Breast epithelium (tissue), 3 donors: ENCODE data around the gene ZNF529.

Experiments
- POLR2A ChIP-seq: fragments of 450-650 bp; IDR thresholded peaks from one replicate; pipeline ENCODE4 v1.6.1; 2016; ENCODE audit warnings: antibody characterized with exemption, mild to moderate bottlenecking, moderate library complexity
- TF ChIP-seq, protein P1 (sequence below), 3 donors: fragments of 450-650 bp; IDR thresholded peaks; one replicate each; pipeline ENCODE4 v1.5.1; 2016 to 2017; ENCODE audit warnings: antibody characterized with exemption in 3 of 3, mild to moderate bottlenecking in 3 of 3, moderate library complexity in 3 of 3

DNA sequence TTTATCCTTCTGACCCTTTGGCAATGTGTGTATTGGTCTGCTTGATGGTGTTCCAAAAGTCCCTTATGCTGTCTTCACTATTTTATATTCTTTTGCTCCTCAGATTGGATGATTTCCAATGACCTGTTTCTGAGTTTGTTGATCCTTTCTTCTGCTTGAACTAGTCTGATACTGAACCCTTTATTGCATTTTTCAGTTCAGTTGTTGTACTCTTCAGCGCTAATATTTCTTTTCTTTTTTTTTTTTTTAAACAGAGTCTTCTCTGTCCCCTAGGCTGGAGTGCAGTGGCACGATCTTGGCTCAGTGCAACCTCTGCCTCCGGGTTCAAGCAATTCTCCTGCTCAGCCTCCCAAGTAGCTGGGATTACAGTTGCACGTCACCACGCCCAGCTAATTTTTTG, 71.1 kb downstream of the ZNF529 start:
- TF ChIP-seq POLR2A = no peak
- TF ChIP-seq, protein P1, sequence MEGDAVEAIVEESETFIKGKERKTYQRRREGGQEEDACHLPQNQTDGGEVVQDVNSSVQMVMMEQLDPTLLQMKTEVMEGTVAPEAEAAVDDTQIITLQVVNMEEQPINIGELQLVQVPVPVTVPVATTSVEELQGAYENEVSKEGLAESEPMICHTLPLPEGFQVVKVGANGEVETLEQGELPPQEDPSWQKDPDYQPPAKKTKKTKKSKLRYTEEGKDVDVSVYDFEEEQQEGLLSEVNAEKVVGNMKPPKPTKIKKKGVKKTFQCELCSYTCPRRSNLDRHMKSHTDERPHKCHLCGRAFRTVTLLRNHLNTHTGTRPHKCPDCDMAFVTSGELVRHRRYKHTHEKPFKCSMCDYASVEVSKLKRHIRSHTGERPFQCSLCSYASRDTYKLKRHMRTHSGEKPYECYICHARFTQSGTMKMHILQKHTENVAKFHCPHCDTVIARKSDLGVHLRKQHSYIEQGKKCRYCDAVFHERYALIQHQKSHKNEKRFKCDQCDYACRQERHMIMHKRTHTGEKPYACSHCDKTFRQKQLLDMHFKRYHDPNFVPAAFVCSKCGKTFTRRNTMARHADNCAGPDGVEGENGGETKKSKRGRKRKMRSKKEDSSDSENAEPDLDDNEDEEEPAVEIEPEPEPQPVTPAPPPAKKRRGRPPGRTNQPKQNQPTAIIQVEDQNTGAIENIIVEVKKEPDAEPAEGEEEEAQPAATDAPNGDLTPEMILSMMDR (IDR thresholded peaks at IDR 0.05) = no peak
